GM12872 (cell line): Measurements from ENCODE around the gene PTPRN2.

Experiments used
- TF ChIP-seq, protein P1 (sequence below): IDR thresholded peaks from 3 replicates; pipeline ENCODE4 v1.5.1; 2011; ENCODE audit warnings: low read depth, mild to moderate bottlenecking, low read length, moderate library complexity; ENCODE audit not compliant: insufficient read depth

The PTPRN2 gene

DNA sequence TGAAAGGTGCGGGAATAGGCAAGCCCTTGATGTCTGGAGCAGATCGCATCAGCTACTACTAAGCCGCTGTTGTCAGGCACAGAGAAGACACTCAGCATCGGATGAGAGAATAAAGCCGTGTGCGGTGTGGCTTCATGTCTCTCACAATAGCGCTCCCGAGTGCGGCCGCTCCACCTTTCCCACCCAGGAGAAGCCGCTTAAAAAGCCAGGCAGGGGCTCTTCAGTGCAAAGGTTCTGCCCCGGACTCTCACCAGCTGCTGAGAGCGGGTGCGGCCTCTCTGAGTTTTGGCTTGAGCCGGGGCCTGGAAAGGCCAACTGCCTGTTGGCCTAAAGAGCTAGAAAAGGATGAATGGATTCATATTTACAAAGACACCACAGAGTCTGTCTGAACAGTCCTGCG lies 650.2 kb downstream of the PTPRN2 start:
- TF ChIP-seq, protein P1, sequence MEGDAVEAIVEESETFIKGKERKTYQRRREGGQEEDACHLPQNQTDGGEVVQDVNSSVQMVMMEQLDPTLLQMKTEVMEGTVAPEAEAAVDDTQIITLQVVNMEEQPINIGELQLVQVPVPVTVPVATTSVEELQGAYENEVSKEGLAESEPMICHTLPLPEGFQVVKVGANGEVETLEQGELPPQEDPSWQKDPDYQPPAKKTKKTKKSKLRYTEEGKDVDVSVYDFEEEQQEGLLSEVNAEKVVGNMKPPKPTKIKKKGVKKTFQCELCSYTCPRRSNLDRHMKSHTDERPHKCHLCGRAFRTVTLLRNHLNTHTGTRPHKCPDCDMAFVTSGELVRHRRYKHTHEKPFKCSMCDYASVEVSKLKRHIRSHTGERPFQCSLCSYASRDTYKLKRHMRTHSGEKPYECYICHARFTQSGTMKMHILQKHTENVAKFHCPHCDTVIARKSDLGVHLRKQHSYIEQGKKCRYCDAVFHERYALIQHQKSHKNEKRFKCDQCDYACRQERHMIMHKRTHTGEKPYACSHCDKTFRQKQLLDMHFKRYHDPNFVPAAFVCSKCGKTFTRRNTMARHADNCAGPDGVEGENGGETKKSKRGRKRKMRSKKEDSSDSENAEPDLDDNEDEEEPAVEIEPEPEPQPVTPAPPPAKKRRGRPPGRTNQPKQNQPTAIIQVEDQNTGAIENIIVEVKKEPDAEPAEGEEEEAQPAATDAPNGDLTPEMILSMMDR, result no peak

- TF ChIP-seq, protein P1, result no peak
Observed at GRCh38 chr7:157936976-157937375, 650.6 kb downstream of the PTPRN2 start.

DNA sequence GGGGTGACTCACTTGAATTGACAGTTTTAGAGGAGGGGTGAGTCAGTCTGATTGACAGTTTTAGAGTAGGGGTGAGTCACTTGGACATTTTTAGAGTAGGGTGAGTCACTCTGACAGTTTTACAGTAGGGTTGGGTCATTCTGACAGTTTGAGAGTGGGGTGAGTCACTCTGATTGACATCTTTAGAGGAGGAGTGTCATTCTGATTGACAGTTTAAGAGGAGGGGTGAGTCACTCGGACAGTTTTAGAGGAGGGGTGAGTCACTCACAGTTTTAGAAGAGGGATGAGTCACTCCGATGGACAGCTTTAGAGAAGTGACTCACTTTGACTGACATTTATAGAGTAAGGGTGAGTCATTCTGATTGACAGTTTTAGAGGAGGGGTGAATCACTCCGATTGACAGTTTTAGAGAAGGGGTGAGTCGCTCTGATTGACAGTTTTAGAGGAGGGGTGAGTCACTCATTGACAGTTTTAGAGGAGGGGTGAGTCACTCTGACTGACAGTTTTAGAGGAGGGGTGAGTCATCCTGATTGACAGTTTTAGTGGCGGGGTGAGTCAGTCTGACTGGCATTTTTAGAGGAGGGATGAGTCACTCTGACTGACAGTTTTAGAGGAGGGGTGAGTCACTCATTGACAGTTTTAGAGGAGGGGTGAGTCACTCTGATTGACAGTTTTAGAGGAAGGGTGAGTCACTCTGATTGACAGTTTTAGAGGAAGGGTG lies 655.0 kb downstream of the PTPRN2 start:
- TF ChIP-seq, protein P1, result no peak

DNA sequence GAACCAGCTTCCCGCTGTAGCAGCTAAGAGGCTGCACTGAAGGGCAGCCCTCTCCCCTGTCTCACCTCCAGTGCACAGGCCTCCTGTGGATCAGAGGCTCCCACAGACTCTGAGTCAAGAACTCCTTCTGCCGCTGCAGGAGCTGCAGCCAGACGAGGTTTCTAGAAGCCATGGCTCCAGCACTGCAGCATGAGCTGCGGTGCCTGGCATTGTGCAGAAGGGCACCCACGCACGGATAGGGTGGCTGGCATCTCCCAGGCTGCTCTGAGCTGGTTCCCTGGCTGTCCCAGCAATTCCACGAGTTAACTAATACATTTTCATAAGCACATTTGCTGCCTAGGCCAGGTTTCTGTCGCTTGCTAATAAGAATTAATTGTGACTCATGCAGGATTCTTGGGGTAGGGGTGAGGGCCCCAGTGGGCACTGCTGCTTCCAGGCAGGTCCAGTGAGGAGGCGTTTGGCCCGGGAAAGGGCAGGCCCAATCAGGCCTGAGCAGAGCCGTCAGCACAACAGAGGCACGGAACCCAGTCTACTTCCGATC lies 656.6 kb downstream of the PTPRN2 start:
- TF ChIP-seq, protein P1, result no peak

DNA sequence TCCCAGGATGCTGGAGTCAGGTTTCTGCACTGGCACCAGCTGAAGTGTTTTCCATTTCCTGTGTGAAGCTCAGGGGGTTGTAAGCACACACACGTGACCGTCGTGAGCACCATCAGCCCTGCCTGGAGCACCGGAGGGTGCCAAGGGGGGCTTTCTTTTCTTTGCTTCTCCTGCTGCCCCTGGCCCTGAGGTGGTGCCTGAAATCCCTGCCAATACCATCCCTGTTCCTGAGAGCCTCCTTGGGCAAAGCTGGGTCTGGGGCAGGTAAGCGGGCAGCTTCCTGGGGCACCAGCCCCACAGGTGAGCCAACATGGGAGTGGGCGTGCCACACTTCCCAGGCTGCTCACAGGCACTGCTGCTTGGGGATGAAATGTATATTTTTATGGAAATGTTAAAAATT lies 657.2 kb downstream of the PTPRN2 start:
- TF ChIP-seq, protein P1, result no peak

- TF ChIP-seq, protein P1, result no peak
Observed at GRCh38 chr7:157929671-157930070, 658.0 kb downstream of the PTPRN2 start.

GRCh38 chr7:157928808-157929425 lies 658.7 kb downstream of the PTPRN2 start:
- TF ChIP-seq, protein P1, result no peak
